Prostate gland (tissue), 2 donors: ENCODE measurements around the gene NEU1. TPM values are rescaled to one million over a fixed set of nuclear protein-coding genes. Genes with fewer than 3 reads are reported as not detected.
"Not testable (repeated sequence)": the region's sequence is repeated elsewhere in the genome, so short reads cannot be mapped to it uniquely, and the experiment has no call there.

Experiments used
- DNase-seq: peaks from one replicate; pipeline ENCODE4 v3.0.0-alpha.2; 2019; ENCODE audit warnings: low spot score
- H3K27ac ChIP-seq, 2 donors: fragments of 200-600 bp; sonication (generic); 2 replicates each; pipeline ENCODE4 v1.5.1; 2017 to 2019
- H3K27me3 ChIP-seq: fragments of 200-600 bp; sonication (generic); replicated peaks from 2 replicates; pipeline ENCODE4 v1.5.1; 2019; ENCODE audit not compliant: insufficient read depth
- H3K36me3 ChIP-seq, 2 donors: fragments of 200-600 bp; sonication (generic); 1 replicate in 1 of 2; 2 replicates in 1 of 2; pipeline versions ENCODE4 v1.5.1 to v1.8.1; 2017 to 2019
- H3K4me1 ChIP-seq: fragments of 200-600 bp; sonication (generic); replicated peaks from 2 replicates; pipeline ENCODE4 v1.5.1; 2019
- H3K4me3 ChIP-seq, 2 donors: fragments of 200-600 bp; sonication (generic); 2 replicates each; pipeline ENCODE4 v1.5.1; 2017 to 2019
- H3K9me3 ChIP-seq: fragments of 200-600 bp; sonication (generic); 2 replicates; pipeline ENCODE4 v1.5.1; 2017
- POLR2A ChIP-seq: fragments of 450-650 bp; IDR thresholded peaks from one replicate; pipeline ENCODE4 v1.6.1; 2016; ENCODE audit warnings: antibody characterized with exemption, mild to moderate bottlenecking
- POLR2AphosphoS5 ChIP-seq: sonication (generic); formaldehyde crosslinking; IDR thresholded peaks from one replicate; pipeline ENCODE4 v1.6.1; 2017; ENCODE audit warnings: antibody characterized with exemption
- WGBS: methylation state at CpG from one replicate; pipeline ENCODE4 v1.1.5; 2018; 5-methylcytosine and 5-hydroxymethylcytosine counted together
- intact Hi-C: fragments of 100-400 bp; cut with DNase I; formaldehyde crosslinking; loops from one replicate; pipeline ENCODE4 v1.14.2; 2022
- total RNA-seq, 2 donors: library from RNA; depleted of rRNA; stranded (reverse); fragments of >200 nt; gene quantifications; one replicate each; pipeline ENCODE4 v1.1.0, GENCODE V29; 2016
- TF ChIP-seq, protein P1 (sequence below), 4 experiments: fragments of 200-600 bp in 2 of 4; fragments of 450-650 bp in 2 of 4; sonication (generic) in 2 of 4; IDR thresholded peaks; 1 replicate in 3 of 4; 2 replicates in 1 of 4; pipeline ENCODE4 v1.5.1; 2016 to 2019; ENCODE audit warnings: antibody characterized with exemption in 4 of 4, mild to moderate bottlenecking in 2 of 4, moderate library complexity in 2 of 4

The NEU1 gene
- total RNA-seq, result 100 to 1,000 TPM in 1 of 2 donors, 10 to 100 TPM in 1; 88.4 to 117 TPM

DNA sequence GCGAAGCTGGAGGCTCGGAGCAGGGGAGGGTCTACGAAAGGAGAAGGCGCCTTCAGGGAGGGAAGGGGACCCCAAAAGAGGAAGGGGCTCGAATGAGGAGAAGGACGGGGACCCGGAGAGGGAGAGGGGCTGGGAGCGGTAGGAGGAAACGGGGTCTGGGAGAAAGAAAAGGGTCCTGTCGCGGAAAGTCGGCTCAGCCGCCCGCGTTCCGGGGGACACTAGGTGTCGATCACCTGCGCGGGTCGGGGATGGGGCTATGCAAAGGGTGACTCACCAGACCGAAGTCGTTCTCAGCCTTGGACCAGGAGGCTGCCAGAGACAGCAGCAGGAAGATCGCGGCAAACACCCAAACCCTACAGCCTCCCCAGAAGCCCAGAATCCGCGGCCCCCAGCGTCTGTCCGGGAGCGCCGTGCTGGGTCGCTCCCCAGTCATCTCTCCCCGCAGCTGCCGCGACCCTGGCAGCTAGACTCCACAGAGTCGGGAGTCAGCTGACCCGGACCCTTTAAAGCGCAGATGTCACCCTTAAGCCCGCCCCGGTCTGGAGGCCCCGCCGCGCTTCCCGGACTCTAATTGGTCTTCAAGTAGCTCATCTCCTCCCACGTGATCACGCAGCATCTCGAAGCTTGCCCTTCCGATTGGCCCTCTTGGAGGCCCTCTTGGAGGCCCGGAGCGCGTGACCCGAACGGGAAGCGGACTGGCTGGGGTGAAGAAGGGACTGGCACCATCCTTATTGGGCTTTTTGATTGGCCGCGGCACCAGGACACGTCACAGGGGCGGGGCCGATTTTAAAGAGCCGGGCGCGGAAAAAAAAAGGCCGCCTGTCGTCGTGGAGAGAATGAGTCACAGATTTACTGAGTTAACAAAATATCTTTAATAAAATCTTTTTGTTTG is at the start of gene NEU1:
NEU1 (minus strand) TSS at position 478 of the 892 bp plus-strand sequence; CDS start at position 433, 45 bp downstream.
- H3K36me3 ChIP-seq, result no peaks in the 10 kb centered on the region
- H3K4me1 ChIP-seq, result peaks cover 7% of the 10 kb centered on the region
- intact Hi-C loops, result no loop called here

DNA sequence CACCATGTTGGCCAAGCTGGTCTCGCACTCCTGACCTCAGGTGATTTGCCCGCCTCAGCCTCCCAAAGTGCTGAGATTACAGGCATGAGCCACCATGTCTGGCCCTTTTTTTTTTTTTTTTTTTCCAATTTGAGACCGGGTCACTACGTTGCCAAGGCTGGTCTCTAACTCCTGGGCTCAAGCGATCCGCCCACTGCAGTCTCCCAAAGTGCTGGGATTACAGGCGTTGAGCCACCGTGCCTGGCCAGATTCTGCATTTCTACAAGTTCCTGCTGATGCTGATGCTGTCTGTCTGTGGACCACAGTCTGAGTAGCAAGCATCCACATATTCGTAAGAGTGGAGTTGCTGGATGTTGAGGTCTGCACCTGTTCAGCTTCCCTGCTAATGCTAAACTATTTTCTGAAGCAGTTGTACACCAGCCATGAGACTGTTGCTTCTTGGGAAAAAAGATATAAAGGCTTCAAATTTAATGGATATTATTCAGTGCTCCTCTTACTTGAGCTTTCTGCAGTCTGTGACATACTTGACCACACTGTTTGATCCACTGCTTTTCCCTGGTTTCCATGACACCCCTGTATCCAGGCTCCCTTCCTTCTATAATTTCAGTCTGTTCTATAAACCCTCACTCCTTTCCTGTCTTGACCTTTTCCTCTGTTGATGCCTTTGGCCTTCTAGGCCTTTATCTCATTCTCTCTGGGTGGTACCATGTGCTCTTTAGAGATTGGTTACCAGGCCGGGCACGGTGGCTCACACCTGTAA is 49.4 kb upstream of the NEU1 start:
- 77% methylated on average over 11 of the region's 11 CpGs for WGBS
- no peaks in the 10 kb centered on the region for H3K9me3 ChIP-seq
- no peak for DNase-seq
- H3K4me3 ChIP-seq, result no peak overlapping the region
- no peak overlapping the region for H3K27ac ChIP-seq
- H3K36me3 ChIP-seq, result no peaks in the 10 kb centered on the region
- H3K4me1 ChIP-seq, result no peaks in the 10 kb centered on the region
- TF ChIP-seq, protein P1, sequence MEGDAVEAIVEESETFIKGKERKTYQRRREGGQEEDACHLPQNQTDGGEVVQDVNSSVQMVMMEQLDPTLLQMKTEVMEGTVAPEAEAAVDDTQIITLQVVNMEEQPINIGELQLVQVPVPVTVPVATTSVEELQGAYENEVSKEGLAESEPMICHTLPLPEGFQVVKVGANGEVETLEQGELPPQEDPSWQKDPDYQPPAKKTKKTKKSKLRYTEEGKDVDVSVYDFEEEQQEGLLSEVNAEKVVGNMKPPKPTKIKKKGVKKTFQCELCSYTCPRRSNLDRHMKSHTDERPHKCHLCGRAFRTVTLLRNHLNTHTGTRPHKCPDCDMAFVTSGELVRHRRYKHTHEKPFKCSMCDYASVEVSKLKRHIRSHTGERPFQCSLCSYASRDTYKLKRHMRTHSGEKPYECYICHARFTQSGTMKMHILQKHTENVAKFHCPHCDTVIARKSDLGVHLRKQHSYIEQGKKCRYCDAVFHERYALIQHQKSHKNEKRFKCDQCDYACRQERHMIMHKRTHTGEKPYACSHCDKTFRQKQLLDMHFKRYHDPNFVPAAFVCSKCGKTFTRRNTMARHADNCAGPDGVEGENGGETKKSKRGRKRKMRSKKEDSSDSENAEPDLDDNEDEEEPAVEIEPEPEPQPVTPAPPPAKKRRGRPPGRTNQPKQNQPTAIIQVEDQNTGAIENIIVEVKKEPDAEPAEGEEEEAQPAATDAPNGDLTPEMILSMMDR (IDR thresholded peaks at IDR 0.05), result no peak
- no peak for TF ChIP-seq POLR2A
- TF ChIP-seq POLR2AphosphoS5, result no peak
- H3K27me3 ChIP-seq, result no peaks in the 10 kb centered on the region
- intact Hi-C loops, result no loop called here

More for the DNA sequence above, at the start of gene NEU1:
- WGBS, result under 1% methylated on average over 63 of the region's 64 CpGs
- DNase-seq, result peak; percentile 100
- Histone ChIP-seq H3K9me3 (no peaks in the 10 kb centered on the region), H3K27ac (peak within 1 kb of the TSS; percentile 92 to 97), H3K27me3 (no peaks in the 10 kb centered on the region), H3K4me3 (peak within 1 kb of the TSS; percentile 69 to 84)
- peak; percentile 99 for TF ChIP-seq POLR2A
- TF ChIP-seq, protein P1 (IDR thresholded peaks at IDR 0.05), result peak in 2 of 4 experiments; percentile 3 to 15
- TF ChIP-seq POLR2AphosphoS5, result peak; percentile 100

DNA sequence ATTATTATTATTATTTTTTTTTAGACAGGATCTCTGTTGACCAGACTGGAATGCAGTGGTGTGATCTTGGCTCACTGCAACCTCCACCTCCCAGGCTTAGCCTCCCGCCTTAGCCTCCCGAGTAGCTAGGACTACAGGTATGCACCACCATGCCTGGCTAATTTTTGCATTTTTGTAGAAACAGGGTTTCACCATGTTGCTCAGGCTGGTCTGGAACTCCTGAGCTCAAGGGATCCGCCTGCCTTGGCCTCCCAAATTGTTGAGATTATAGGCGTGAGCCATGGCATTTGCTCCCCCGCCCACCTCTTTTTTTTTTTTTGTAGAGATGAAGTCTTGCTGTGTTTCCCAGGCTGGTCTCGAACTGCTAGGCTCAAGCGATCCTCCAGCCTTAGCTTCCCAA is 46.7 kb upstream of the NEU1 start:
- not testable (repeated sequence) for H3K27ac ChIP-seq, H3K4me1 ChIP-seq, H3K27me3 ChIP-seq, H3K9me3 ChIP-seq, DNase-seq, H3K36me3 ChIP-seq, H3K4me3 ChIP-seq
- 83% methylated on average over 7 of the region's 7 CpGs for WGBS
- intact Hi-C loops, result loop anchor here (10.0 kb wide), 1 partner anchor 246 kb away; the partner anchor contains the start of genes PPT2 and PRRT1

DNA sequence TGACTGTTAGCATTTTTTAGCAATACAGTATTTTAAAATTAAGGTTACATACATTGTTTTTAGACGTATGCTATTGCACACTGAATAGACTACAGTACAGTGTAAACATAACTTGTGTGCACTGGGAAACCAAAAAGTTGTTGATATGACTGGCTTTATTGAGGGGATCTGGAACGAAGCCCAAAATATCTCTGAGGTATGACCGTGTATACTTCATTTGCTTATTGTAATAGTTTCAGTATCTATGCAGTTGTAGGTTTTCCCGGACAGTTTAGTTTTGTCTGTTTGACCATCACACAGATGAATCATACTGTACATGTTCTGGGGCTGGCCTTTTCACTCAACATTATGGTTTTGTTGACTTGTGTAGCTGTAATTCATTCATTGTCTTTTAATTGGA is 46.2 kb upstream of the NEU1 start:
- Histone ChIP-seq H3K9me3 (no peaks in the 10 kb centered on the region), H3K36me3 (no peaks in the 10 kb centered on the region), H3K4me1 (no peaks in the 10 kb centered on the region), H3K27me3 (no peaks in the 10 kb centered on the region), H3K4me3 (no peak overlapping the region), H3K27ac (no peak overlapping the region)
- intact Hi-C loops, result loop anchor here (10.0 kb wide), 1 partner anchor 246 kb away; the partner anchor contains the start of genes PPT2 and PRRT1
- WGBS, result 26% methylated on average over 4 of the region's 4 CpGs
- TF ChIP-seq, protein P1 (IDR thresholded peaks at IDR 0.05), result no peak
- no peak for TF ChIP-seq POLR2A
- TF ChIP-seq POLR2AphosphoS5, result no peak
- DNase-seq, result no peak

DNA sequence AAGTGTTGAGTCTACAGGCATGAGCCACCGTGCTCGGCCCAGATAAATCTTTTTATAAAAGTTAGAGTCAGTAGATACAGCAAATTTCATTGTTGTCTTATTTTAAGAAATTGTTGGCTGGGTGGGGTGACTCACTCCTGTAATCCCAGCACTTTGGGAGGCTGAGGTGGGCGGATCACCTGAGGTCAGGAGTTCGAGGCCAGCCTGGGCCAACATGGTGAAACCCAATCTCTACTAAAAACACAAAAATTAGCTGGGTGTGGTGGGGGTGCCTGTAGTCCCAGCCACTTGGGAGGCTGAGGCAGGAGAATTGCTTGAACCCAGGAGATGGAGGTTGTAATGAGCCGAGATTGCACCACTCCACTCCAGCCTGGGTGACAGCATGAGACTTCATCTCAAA is 45.6 kb upstream of the NEU1 start:
- not testable (repeated sequence) for H3K9me3 ChIP-seq, H3K27me3 ChIP-seq, H3K4me3 ChIP-seq, H3K36me3 ChIP-seq, H3K4me1 ChIP-seq, DNase-seq, H3K27ac ChIP-seq
- 92% methylated on average over 5 of the region's 5 CpGs for WGBS
- intact Hi-C loops, result loop anchor here (10.0 kb wide), 1 partner anchor 247 kb away; the partner anchor contains the start of genes PPT2 and PRRT1
